ENCODE data around the gene TBXAS1.

Gene TBXAS1

GRCh38 chr7:139973101-139974050 lies 144.3 kb downstream of the TBXAS1 start:
- FAIRE-seq = no peak

GRCh38 chr7:139974179-139974811 lies 145.2 kb downstream of the TBXAS1 start:
- FAIRE-seq (no peak), DNase-seq (ENCODE audit: insufficient read length, low spot score) (no peak)

More at GRCh38 chr7:139973101-139974050, 144.3 kb downstream of the TBXAS1 start:
- no peak for DNase-seq (ENCODE audit: insufficient read length, low spot score)

- FAIRE-seq = no peak
- DNase-seq (ENCODE audit: insufficient read length, low spot score) = no peak
These were observed 147.2 kb downstream of the TBXAS1 start for GRCh38 chr7:139976055-139976837.

GRCh38 chr7:139976838-139977656 lies 148.0 kb downstream of the TBXAS1 start:
- DNase-seq (ENCODE audit: insufficient read length, low spot score) (no peak), FAIRE-seq (no peak)

GRCh38 chr7:139981511-139981895 lies 152.4 kb downstream of the TBXAS1 start:
- DNase-seq (ENCODE audit: insufficient read length, low spot score) (no peak), FAIRE-seq (no peak)

GRCh38 chr7:139982927-139983920 lies 154.2 kb downstream of the TBXAS1 start:
- no peak for FAIRE-seq
- no peak for DNase-seq (ENCODE audit: insufficient read length, low spot score)

- DNase-seq (ENCODE audit: insufficient read length, low spot score) = no peak
These were observed 155.8 kb downstream of the TBXAS1 start for GRCh38 chr7:139984642-139985539.

GRCh38 chr7:139985811-139986210 lies 156.7 kb downstream of the TBXAS1 start:
- no peak for FAIRE-seq
- DNase-seq (ENCODE audit: insufficient read length, low spot score) = no peak

More at GRCh38 chr7:139984642-139985539, 155.8 kb downstream of the TBXAS1 start:
- FAIRE-seq = no peak

- DNase-seq (ENCODE audit: insufficient read length, low spot score) (no peak), FAIRE-seq (no peak)
These were observed 158.8 kb downstream of the TBXAS1 start for GRCh38 chr7:139987691-139988516.

- DNase-seq (ENCODE audit: insufficient read length, low spot score) (no peak), FAIRE-seq (no peak)
These were observed 160.5 kb downstream of the TBXAS1 start for GRCh38 chr7:139989366-139990141.

GRCh38 chr7:139990142-139990535 lies 161.1 kb downstream of the TBXAS1 start:
- no peak for DNase-seq (ENCODE audit: insufficient read length, low spot score)
- no peak for FAIRE-seq

- DNase-seq (ENCODE audit: insufficient read length, low spot score) (no peak), FAIRE-seq (no peak)
These were observed 161.7 kb downstream of the TBXAS1 start for GRCh38 chr7:139990571-139991268.

- DNase-seq (ENCODE audit: insufficient read length, low spot score) = no peak
- FAIRE-seq = no peak
These were observed 162.2 kb downstream of the TBXAS1 start for GRCh38 chr7:139991269-139991666.

GRCh38 chr7:139991911-139992310 lies 162.8 kb downstream of the TBXAS1 start:
- DNase-seq (ENCODE audit: insufficient read length, low spot score) (no peak), FAIRE-seq (no peak)

- DNase-seq (ENCODE audit: insufficient read length, low spot score) (no peak), FAIRE-seq (no peak)
These were observed 163.4 kb downstream of the TBXAS1 start for GRCh38 chr7:139992353-139993044.

Data from HTR-8/SVneo (cell line).